Karpas-422 (cell line): ENCODE results near the gene PURB. TPM values are rescaled to one million over a fixed set of nuclear protein-coding genes. Genes with fewer than 3 reads are reported as not detected.

Source experiments
- DNase-seq: peaks from one replicate; pipeline ENCODE4 v3.0.0-alpha.2; 2015
- H2AFZ ChIP-seq: fragments of 200-600 bp; sonication (generic); 2 replicates; pipeline ENCODE4 v1.6.1; 2014; ENCODE audit warnings: antibody characterized with exemption, low read length, mixed read lengths
- H3K27ac ChIP-seq: fragments of 200-600 bp; sonication (generic); 2 replicates; pipeline ENCODE4 v1.5.1; 2014; ENCODE audit warnings: mild to moderate bottlenecking, low read length, moderate library complexity
- H3K27me3 ChIP-seq: fragments of 200-600 bp; sonication (generic); 2 replicates; pipeline ENCODE4 v1.6.1; 2014; ENCODE audit warnings: low read length, mixed read lengths
- H3K36me3 ChIP-seq: fragments of 200-600 bp; sonication (generic); 2 replicates; pipeline ENCODE4 v1.6.1; 2014; ENCODE audit warnings: low read length, mixed read lengths; ENCODE audit not compliant: insufficient read depth
- H3K4me1 ChIP-seq: fragments of 200-600 bp; sonication (generic); 2 replicates; pipeline ENCODE4 v1.6.1; 2014; ENCODE audit warnings: mild to moderate bottlenecking, low read length, mixed read lengths
- H3K4me2 ChIP-seq: fragments of 200-600 bp; sonication (generic); 2 replicates; pipeline ENCODE4 v1.6.1; 2014; ENCODE audit warnings: low read length, low read depth, mild to moderate bottlenecking; ENCODE audit not compliant: poor library complexity, severe bottlenecking
- H3K4me3 ChIP-seq: fragments of 200-600 bp; sonication (generic); 2 replicates; pipeline ENCODE4 v1.5.1; 2014; ENCODE audit warnings: mild to moderate bottlenecking, antibody characterized with exemption, low read length, mixed read lengths
- H3K79me2 ChIP-seq: fragments of 200-600 bp; sonication (generic); 2 replicates; pipeline ENCODE4 v1.6.1; 2014; ENCODE audit warnings: mild to moderate bottlenecking, low read length, mixed read lengths
- H3K9ac ChIP-seq: fragments of 200-600 bp; sonication (generic); 2 replicates; pipeline ENCODE4 v1.6.0; 2014; ENCODE audit warnings: low read length
- H3K9me2 ChIP-seq: fragments of 200-600 bp; sonication (generic), shearing (Covaris generic); replicated peaks from 2 replicates; pipeline ENCODE4 v1.6.0; 2014; ENCODE audit warnings: mild to moderate bottlenecking, low read length, moderate library complexity; ENCODE audit not compliant: insufficient read depth
- H3K9me3 ChIP-seq: fragments of 300-700, 200-600 bp; sonication (generic); 2 replicates; pipeline ENCODE4 v1.6.1; 2014; ENCODE audit warnings: low read length, mixed read lengths
- H4K20me1 ChIP-seq: fragments of 200-600 bp; sonication (generic); 2 replicates; pipeline ENCODE4 v1.6.1; 2014; ENCODE audit warnings: mild to moderate bottlenecking, antibody characterized with exemption, low read length, low read depth; ENCODE audit not compliant: insufficient read depth
- total RNA-seq: library from RNA; depleted of rRNA; stranded (reverse); fragments of >200 nt; shearing (Covaris generic); gene quantifications from 2 replicates; pipeline ENCODE4 v1.2.3, GENCODE V29; 2014; ENCODE audit warnings: low replicate concordance

The PURB gene
- total RNA-seq, 1 experiment from 2014 or later, result 11.8 TPM

DNA sequence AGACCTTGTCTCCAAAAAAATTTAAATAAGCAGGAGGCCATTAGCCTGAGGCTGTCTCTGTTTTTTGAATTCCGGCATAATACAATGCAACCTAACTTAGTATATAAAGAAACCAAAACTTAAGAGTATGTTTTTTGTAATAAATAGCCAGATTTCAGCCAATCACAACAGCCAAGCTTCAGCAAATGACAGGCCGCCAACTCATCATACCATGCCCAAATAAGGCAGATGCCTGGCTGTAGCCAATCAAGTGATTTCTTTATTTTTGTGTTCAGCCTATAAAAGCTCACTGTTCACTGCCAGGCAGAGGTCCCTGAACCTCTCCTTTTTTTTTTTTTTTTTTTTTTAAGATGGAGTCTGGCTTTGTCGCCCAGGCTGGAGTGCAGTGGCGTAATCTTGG lies 12.7 kb upstream of the PURB start:
- Histone ChIP-seq H2AFZ (no peak overlapping the region), H3K79me2 (no peaks in the 10 kb centered on the region), H3K27ac (no peak overlapping the region), H3K4me3 (no peak overlapping the region), H3K9me2 (no peaks in the 10 kb centered on the region), H3K36me3 (no peaks in the 10 kb centered on the region), H3K9me3 (no peaks in the 10 kb centered on the region), H3K4me1 (peaks cover 4% of the 10 kb centered on the region; the same call in 1 of the 2 replicates), H3K27me3 (no peaks in the 10 kb centered on the region), H3K4me2 (no peak overlapping the region), H3K9ac (no peak overlapping the region), H4K20me1 (no peaks in the 10 kb centered on the region)
- DNase-seq, result no peak

DNA sequence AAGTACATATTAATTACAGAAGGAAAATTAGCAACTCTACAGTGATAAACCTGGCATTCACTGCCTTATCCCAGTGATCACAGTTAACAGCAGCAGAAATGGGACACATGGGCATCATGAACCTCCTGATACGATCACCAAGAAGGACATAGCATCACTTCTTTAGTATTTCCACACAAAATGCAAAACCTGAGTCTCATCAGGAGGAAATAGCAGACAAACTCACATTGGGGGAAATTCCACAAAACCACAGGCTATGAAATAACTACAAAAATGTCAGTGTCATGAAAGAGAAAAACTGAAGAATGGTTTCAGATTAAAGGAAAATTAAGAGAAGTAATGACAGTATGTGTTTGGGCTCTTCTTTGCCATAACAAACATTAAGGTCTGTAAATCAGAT lies 12.0 kb upstream of the PURB start:
- no peaks in the 10 kb centered on the region for H3K36me3 ChIP-seq
- no peaks in the 10 kb centered on the region for H3K9me2 ChIP-seq
- no peaks in the 10 kb centered on the region for H3K79me2 ChIP-seq
- H3K4me3 ChIP-seq, result no peak overlapping the region
- H3K27me3 ChIP-seq, result no peaks in the 10 kb centered on the region
- H3K4me2 ChIP-seq, result no peak overlapping the region
- no peak overlapping the region for H3K9ac ChIP-seq
- 0 out of 2 replicates have a peak overlapping the region, but pooled peaks have one; percentile 62 for H2AFZ ChIP-seq
- no peak for DNase-seq
- H3K9me3 ChIP-seq, result no peaks in the 10 kb centered on the region
- H3K27ac ChIP-seq, result no peak overlapping the region
- H4K20me1 ChIP-seq, result no peaks in the 10 kb centered on the region
- peaks cover 4% of the 10 kb centered on the region; the same call in 1 of the 2 replicates for H3K4me1 ChIP-seq

DNA sequence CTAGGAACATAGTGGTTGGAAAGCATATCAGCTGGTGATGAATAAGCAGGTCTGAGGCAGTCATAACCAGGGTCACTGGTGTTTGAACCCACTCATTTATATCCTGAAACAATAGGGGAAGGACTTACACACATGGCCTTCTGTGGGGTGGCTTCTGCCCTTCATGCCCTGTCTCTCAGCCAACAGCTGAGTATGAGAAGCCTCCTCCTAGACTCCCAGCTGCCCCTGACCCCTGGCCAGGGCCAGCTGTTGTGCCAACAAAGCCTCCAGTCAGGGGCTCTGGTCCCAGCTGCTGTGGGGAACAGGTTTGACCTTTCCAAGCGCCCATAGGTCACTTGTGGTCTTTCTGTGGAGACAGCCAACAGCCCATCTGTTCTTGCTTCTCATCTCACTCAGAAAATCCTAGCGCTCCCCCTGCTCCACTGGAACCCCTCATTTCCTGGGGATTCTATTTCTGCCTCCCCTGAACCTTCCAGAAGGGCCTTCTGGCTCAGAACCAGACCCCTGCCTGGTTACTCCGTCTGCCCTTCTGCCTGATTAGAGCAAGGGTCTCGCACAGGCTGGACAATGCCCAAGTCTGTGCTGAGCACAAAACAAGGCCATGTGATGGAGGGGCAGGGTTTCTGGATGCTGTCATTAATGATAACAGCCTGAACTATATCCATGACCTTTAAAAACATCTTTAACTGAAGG lies 9.7 kb upstream of the PURB start:
- H3K27ac ChIP-seq, result no peak overlapping the region
- H3K9me3 ChIP-seq, result no peaks in the 10 kb centered on the region
- peaks cover 16% of the 10 kb centered on the region for H3K4me1 ChIP-seq
- H4K20me1 ChIP-seq, result no peaks in the 10 kb centered on the region
- no peak overlapping the region for H3K4me3 ChIP-seq
- H3K9ac ChIP-seq, result no peak overlapping the region
- H3K9me2 ChIP-seq, result no peaks in the 10 kb centered on the region
- no peak for DNase-seq
- H3K4me2 ChIP-seq, result no peak overlapping the region
- H3K36me3 ChIP-seq, result no peaks in the 10 kb centered on the region
- no peaks in the 10 kb centered on the region for H3K27me3 ChIP-seq
- no peaks in the 10 kb centered on the region for H3K79me2 ChIP-seq
- H2AFZ ChIP-seq, result no peak overlapping the region

DNA sequence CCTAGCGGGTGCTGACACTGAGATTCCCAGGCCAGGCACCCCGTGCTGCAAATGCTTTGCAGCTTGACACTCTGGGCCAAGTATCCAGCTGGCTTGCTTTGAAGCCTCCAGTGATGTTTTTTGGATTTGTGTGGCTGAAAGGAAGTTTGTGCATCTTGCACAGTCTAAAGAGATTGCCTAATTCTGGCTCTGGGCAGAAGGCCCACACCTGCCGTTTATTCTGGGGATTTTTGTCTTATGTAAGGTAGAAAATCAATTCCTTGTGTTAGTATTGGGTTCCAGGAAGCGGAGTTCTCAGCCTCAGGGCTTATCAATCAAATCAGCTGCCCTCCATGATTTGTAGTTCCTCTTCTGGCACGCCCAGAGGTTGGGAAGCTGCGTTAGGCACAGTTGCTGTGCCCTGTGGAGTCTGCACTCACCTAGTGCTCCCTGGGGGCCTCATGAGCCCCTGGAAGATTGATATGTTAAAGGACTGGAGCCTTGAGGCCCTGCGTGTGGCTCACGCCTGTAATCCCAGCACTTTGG lies 8.4 kb upstream of the PURB start:
- no peak overlapping the region for H3K9ac ChIP-seq
- no peak for DNase-seq

DNA sequence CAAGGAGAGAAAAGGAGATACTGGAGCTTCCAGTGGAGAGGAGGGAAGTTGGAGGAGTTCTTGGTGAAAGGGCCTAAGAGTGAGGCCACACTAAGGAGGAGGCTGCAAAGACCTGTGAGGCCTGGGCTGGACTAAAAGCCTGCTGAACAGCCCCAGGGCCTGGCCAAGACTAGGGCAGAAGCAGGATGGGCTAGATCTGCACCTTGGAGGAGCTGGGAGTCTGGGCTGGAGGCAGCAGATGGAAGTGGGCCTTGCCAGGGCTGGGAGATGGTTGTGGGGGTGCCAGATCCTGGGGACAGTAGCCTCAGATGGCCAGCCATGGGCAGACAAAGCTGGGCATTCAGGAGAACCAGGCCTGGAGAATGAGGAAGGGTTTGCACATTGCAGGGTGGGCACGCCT lies 6.5 kb upstream of the PURB start:
- Histone ChIP-seq H3K27me3 (no peaks in the 10 kb centered on the region), H3K9ac (peak overlapping the region; percentile 25), H4K20me1 (no peaks in the 10 kb centered on the region), H3K36me3 (no peaks in the 10 kb centered on the region), H3K27ac (no peak overlapping the region), H3K4me2 (peak overlapping the region; percentile 1), H3K4me3 (no peak overlapping the region), H3K79me2 (no peaks in the 10 kb centered on the region), H3K9me3 (no peaks in the 10 kb centered on the region), H3K4me1 (peaks cover 26% of the 10 kb centered on the region), H2AFZ (peak overlapping the region; percentile 35; the same call in 1 of the 2 replicates), H3K9me2 (no peaks in the 10 kb centered on the region)
- DNase-seq, result no peak

More for the DNA sequence above, 8.4 kb upstream of the PURB start:
- no peaks in the 10 kb centered on the region for H3K27me3 ChIP-seq
- H3K9me3 ChIP-seq, result no peaks in the 10 kb centered on the region
- no peak overlapping the region for H3K4me2 ChIP-seq
- peaks cover 16% of the 10 kb centered on the region for H3K4me1 ChIP-seq
- no peak overlapping the region for H3K27ac ChIP-seq
- H3K36me3 ChIP-seq, result no peaks in the 10 kb centered on the region
- no peaks in the 10 kb centered on the region for H3K79me2 ChIP-seq
- no peaks in the 10 kb centered on the region for H3K9me2 ChIP-seq
- no peak overlapping the region for H2AFZ ChIP-seq
- no peaks in the 10 kb centered on the region for H4K20me1 ChIP-seq
- no peak overlapping the region for H3K4me3 ChIP-seq

DNA sequence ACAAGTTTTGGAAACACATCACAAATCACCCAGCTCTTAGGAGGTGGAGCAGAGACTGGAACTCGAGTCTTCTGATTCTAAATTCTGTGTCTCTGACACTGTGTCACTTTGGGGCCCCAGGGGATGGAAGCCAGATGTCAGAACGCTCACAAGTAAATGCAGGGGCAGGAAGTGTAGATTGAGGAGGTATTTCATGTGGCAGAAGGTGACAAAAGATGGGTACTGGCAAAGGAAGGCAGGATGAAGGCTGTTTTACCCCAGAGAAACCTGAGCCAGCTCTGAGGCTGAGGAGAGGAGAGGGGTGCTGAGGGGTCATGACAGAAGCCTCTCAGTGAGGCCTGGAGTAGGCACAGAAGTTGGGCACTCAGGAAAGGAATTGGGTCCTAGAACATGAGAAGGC lies 6.0 kb upstream of the PURB start:
- no peaks in the 10 kb centered on the region for H3K9me2 ChIP-seq
- H2AFZ ChIP-seq, result peak overlapping the region; percentile 35; the same call in 1 of the 2 replicates
- peak overlapping the region; percentile 1 for H3K4me2 ChIP-seq
- H3K9me3 ChIP-seq, result no peaks in the 10 kb centered on the region
- H3K4me3 ChIP-seq, result no peak overlapping the region
- H3K36me3 ChIP-seq, result no peaks in the 10 kb centered on the region
- no peaks in the 10 kb centered on the region for H3K27me3 ChIP-seq
- no peak for DNase-seq
- peaks cover 30% of the 10 kb centered on the region for H3K4me1 ChIP-seq
- H4K20me1 ChIP-seq, result no peaks in the 10 kb centered on the region
- H3K9ac ChIP-seq, result peak overlapping the region; percentile 25
- H3K27ac ChIP-seq, result no peak overlapping the region
- no peaks in the 10 kb centered on the region for H3K79me2 ChIP-seq

DNA sequence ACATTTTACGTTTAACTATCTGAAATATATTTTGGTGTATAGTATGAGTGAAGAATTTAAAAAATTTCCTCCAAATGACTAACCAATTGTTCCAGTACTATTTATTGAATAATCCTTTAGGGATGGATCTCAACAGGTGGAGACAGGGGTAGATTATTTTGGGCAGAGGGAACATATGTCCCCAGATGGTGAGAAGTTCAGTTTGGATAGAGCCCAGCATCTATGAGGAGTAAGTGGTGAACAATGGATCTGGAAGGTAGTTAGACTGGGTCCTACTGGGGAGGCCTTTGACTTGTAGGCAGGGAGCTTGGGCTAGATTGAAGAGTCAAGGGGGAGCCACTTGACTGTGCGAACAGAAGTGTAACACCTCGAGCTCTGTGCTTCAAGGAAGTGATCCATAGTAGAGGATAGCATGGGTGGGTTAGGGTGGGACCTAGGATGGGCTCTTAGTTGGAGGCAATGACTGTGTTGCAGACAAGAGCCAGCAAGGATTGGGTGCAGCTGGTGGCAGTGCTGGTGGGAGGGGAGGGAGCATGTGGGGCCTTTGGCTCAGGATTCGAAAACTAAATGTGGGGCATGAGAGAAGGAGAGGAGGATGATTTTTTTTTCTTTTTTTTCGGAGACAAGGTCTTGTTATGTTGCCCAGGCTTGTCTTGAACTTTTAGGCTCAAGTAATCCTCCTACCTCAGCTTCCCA lies 3.9 kb upstream of the PURB start:
- Histone ChIP-seq H4K20me1 (peaks cover 6% of the 10 kb centered on the region; the same call in 1 of the 2 replicates), H3K27ac (no peak overlapping the region), H3K36me3 (no peaks in the 10 kb centered on the region), H3K4me1 (peaks cover 40% of the 10 kb centered on the region), H3K9ac (no peak overlapping the region), H3K79me2 (peaks cover 8% of the 10 kb centered on the region), H3K4me3 (no peak overlapping the region), H3K4me2 (no peak overlapping the region), H3K27me3 (no peaks in the 10 kb centered on the region), H2AFZ (no peak overlapping the region), H3K9me3 (no peaks in the 10 kb centered on the region), H3K9me2 (no peaks in the 10 kb centered on the region)
- no peak for DNase-seq

DNA sequence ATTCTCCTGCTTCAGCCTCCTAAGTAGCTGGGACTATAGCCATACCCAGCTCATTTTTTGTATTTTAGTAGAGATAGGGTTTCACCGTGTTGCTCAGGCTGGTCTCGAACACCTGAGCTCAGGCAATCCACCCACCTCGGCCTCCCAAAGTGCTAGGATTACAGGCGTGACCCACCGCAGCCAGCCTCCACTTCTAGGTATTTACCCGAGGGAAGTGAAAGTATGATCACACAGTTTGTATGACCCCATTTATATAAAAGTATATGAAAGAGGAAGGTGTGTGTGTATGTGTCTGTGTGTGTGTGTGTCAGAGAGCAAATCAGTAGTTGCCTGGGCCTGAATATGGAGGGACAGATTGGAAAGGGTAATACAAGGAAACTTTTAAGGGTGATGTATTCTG lies 2.0 kb upstream of the PURB start:
- H3K79me2 ChIP-seq, result peaks cover 28% of the 10 kb centered on the region
- no peak overlapping the region for H3K27ac ChIP-seq
- H3K36me3 ChIP-seq, result peaks cover 16% of the 10 kb centered on the region
- peaks cover 24% of the 10 kb centered on the region for H4K20me1 ChIP-seq
- peaks cover 60% of the 10 kb centered on the region for H3K4me1 ChIP-seq
- H2AFZ ChIP-seq, result no peak overlapping the region
- peak; percentile 80 for DNase-seq
- H3K27me3 ChIP-seq, result no peaks in the 10 kb centered on the region
- no peak overlapping the region for H3K4me3 ChIP-seq
- no peaks in the 10 kb centered on the region for H3K9me3 ChIP-seq
- H3K9ac ChIP-seq, result no peak overlapping the region
- no peaks in the 10 kb centered on the region for H3K9me2 ChIP-seq
- H3K4me2 ChIP-seq, result peak overlapping the region; percentile 85
